ENCODE measurements around the gene PSMB3. TPM values are rescaled to one million over a fixed set of nuclear protein-coding genes. Genes with fewer than 3 reads are reported as not detected.

The PSMB3 gene
- polyA plus RNA-seq, 1 donor (not counting 4 experiments of a cell fraction or from before 2014, with no cell fraction given): 294 TPM

DNA sequence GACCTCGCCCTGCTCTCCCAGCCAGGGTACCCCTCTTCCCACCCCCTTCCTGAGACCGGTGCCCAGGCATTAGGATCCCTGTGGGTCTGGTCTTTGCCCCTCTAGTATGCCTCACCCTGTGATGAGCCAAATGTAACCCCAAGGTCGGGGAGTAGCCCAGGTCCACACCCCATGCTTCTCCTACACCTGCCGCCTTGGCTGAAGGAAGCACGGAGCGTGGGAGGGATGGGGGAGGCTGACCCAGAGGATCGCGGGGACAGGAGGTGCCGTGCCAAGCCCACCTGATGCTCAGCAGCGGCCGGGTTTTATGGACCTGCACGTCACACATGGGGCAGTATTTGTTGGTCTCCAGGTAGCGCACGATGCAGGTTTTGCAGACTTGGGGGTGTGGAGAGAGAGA lies 13.2 kb upstream of the PSMB3 start:
- H3K4me1 ChIP-seq (ENCODE audit: control insufficient read depth, extremely low read depth, insufficient read depth, low read length): peaks cover 13% of the 10 kb centered on the region
- no peaks in the 10 kb centered on the region for H3K9me1 ChIP-seq (ENCODE audit: control insufficient read depth, extremely low read depth, insufficient read depth, low read length)
- H4K20me1 ChIP-seq (ENCODE audit: control insufficient read depth, extremely low read depth, insufficient read depth, low read length): peaks cover 4% of the 10 kb centered on the region
- H3K79me2 ChIP-seq (ENCODE audit: control insufficient read depth, insufficient read depth, low read length): peaks cover 34% of the 10 kb centered on the region
- no peaks in the 10 kb centered on the region for H3K9me3 ChIP-seq (ENCODE audit: control insufficient read depth, low read depth, low read length)
- H3K27me3 ChIP-seq (ENCODE audit: control insufficient read depth, extremely low read depth, insufficient read depth, low read length): no peaks in the 10 kb centered on the region
- DNase-seq (ENCODE audit: low read depth, low spot score) (no peak), FAIRE-seq (no peak)
- no peak overlapping the region for H3K9ac ChIP-seq (ENCODE audit: control insufficient read depth, extremely low read depth, insufficient read depth, low read length)
- no peak overlapping the region for H2AFZ ChIP-seq (ENCODE audit: control insufficient read depth, low read length)
- dilution Hi-C loops (cut with MboI; ENCODE audit: extremely low pct_ligation_motif_present, low sequenced_read_pairs): no loop called here
- H3K36me3 ChIP-seq (ENCODE audit: control insufficient read depth in 2 of 2, extremely low read depth in 1 of 2, insufficient read depth in 2 of 2, low read length in 2 of 2): peaks cover 9 to 17% of the 10 kb centered on the region in 2 experiments
- no peak overlapping the region for H3K27ac ChIP-seq (ENCODE audit: control insufficient read depth, insufficient read depth, low read length)
- no peak overlapping the region for H3K4me2 ChIP-seq (ENCODE audit: control insufficient read depth, extremely low read depth, insufficient read depth, low read depth, low read length)
- no peak overlapping the region for H3K4me3 ChIP-seq (ENCODE audit: control insufficient read depth in 2 of 3, extremely low read depth in 1 of 3, insufficient read depth in 2 of 3, low read depth in 1 of 3, low read length in 3 of 3)
- TF ChIP-seq, protein P1, sequence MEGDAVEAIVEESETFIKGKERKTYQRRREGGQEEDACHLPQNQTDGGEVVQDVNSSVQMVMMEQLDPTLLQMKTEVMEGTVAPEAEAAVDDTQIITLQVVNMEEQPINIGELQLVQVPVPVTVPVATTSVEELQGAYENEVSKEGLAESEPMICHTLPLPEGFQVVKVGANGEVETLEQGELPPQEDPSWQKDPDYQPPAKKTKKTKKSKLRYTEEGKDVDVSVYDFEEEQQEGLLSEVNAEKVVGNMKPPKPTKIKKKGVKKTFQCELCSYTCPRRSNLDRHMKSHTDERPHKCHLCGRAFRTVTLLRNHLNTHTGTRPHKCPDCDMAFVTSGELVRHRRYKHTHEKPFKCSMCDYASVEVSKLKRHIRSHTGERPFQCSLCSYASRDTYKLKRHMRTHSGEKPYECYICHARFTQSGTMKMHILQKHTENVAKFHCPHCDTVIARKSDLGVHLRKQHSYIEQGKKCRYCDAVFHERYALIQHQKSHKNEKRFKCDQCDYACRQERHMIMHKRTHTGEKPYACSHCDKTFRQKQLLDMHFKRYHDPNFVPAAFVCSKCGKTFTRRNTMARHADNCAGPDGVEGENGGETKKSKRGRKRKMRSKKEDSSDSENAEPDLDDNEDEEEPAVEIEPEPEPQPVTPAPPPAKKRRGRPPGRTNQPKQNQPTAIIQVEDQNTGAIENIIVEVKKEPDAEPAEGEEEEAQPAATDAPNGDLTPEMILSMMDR (optimal IDR thresholded peaks at IDR 0.05 in 1 of 3, IDR thresholded peaks at IDR 0.05 in 1 of 3, conservative IDR thresholded peaks at IDR 0.05 in 1 of 3; ENCODE audit: extremely low read depth in 1 of 3, insufficient read depth in 2 of 3, low read length in 3 of 3): no peak
- no peak for TF ChIP-seq EZH2 (IDR thresholded peaks at IDR 0.05; ENCODE audit: low read length)

DNA sequence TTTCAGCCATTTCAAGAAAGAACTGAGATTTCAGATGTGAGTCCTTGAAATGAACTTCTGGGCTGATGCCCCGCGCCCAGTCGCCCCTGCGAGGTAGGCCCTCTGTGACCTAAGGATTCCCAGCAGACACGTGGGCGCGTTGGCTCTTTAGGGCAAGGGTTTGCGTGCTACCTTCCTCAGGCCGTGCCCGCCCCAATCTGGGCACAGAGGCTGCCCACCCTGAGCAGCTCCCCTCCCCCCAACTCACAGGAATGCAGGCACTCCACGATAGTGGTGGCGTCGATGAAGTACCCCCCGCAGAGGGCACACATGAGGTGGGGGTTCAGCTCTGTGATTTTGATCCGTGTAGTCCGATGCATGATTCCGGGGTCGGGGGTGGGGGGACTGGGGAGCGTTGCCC lies 12.5 kb upstream of the PSMB3 start:
- DNase-seq (ENCODE audit: low read depth, low spot score) (no peak), FAIRE-seq (no peak)
- Histone ChIP-seq H3K9me1 (ENCODE audit: control insufficient read depth, extremely low read depth, insufficient read depth, low read length) (no peaks in the 10 kb centered on the region), H3K27ac (ENCODE audit: control insufficient read depth, insufficient read depth, low read length) (no peak overlapping the region), H3K27me3 (ENCODE audit: control insufficient read depth, extremely low read depth, insufficient read depth, low read length) (no peaks in the 10 kb centered on the region), H3K4me1 (ENCODE audit: control insufficient read depth, extremely low read depth, insufficient read depth, low read length) (peaks cover 13% of the 10 kb centered on the region), H3K36me3 (ENCODE audit: control insufficient read depth in 2 of 2, extremely low read depth in 1 of 2, insufficient read depth in 2 of 2, low read length in 2 of 2) (peaks cover 9 to 15% of the 10 kb centered on the region in 2 experiments), H4K20me1 (ENCODE audit: control insufficient read depth, extremely low read depth, insufficient read depth, low read length) (peaks cover 4% of the 10 kb centered on the region), H2AFZ (ENCODE audit: control insufficient read depth, low read length) (no peak overlapping the region), H3K4me3 (ENCODE audit: control insufficient read depth in 2 of 3, extremely low read depth in 1 of 3, insufficient read depth in 2 of 3, low read depth in 1 of 3, low read length in 3 of 3) (no peak overlapping the region), H3K9me3 (ENCODE audit: control insufficient read depth, low read depth, low read length) (no peaks in the 10 kb centered on the region), H3K79me2 (ENCODE audit: control insufficient read depth, insufficient read depth, low read length) (peaks cover 39% of the 10 kb centered on the region), H3K9ac (ENCODE audit: control insufficient read depth, extremely low read depth, insufficient read depth, low read length) (no peak overlapping the region), H3K4me2 (ENCODE audit: control insufficient read depth, extremely low read depth, insufficient read depth, low read depth, low read length) (no peak overlapping the region)
- dilution Hi-C loops (cut with MboI; ENCODE audit: extremely low pct_ligation_motif_present, low sequenced_read_pairs): no loop called here
- no peak for TF ChIP-seq EZH2 (IDR thresholded peaks at IDR 0.05; ENCODE audit: low read length)
- TF ChIP-seq, protein P1 (optimal IDR thresholded peaks at IDR 0.05 in 1 of 3, IDR thresholded peaks at IDR 0.05 in 1 of 3, conservative IDR thresholded peaks at IDR 0.05 in 1 of 3; ENCODE audit: extremely low read depth in 1 of 3, insufficient read depth in 2 of 3, low read length in 3 of 3): no peak

All from keratinocyte (primary cell).